Measurements from ENCODE around the gene ATP8B3.

ATP8B3 gene

DNA sequence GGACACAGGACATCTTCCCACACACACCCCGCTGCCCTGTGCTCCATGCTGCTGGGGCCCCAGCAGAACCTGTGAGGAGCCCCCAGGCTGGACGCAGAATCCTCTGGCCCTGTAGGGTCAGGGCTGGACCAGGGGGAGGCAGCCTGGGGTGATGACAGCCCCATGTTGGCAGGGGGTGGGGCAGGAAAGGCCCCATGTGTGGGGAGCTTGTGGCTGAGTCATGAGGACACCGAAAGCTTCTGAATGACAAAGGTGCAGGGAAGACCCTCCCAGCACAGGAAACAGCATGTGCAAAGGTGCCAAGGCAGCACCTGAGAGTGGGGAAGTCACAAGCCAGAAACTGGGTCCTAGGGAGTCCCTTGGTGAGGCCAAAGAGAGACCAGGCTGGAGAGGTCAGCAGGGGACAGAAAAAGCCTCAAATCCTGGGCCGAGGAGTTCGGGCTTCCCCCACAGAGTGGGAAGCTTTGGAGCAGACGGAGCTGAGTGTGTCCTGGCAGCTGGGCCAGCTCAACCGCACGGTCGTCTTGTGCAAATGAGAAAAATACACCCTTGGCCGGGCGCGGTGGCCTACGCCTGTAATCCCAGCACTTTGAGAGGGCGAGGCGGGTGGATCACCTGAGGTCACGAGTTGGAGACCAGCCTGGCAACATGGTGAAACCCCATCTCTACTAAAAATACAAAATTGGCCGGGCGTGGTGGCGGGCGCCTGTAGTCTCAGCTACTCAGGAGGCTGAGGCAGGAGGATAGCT is 17.5 kb downstream of the ATP8B3 start:
- no peak for DNase-seq

DNA sequence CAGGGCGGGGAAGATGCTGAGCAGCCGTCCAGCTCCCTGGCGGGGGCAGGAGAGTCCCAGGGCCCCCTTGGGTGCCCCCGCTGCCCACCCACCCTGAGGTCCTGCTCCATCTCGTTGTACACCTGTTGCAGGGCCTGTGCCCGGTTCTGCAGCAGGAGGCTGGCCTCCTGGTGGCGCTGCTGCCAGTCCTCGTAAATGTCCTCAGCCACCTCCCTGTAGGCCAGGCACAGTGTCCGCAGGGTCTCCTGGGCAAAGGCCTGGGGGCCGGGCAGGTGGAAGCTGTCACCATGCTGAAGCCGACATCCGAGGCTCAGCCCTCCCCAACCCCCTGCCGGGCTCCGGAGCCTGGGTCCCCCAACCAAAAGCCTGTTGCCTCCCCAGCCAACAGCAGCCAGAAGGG is 20.2 kb downstream of the ATP8B3 start:
- no peak for DNase-seq

- DNase-seq: no peak
These were observed 21.9 kb downstream of the ATP8B3 start for GRCh38 chr19:1790054-1790792.

- DNase-seq: no peak
These were observed 22.6 kb downstream of the ATP8B3 start for GRCh38 chr19:1789261-1790041.

DNA sequence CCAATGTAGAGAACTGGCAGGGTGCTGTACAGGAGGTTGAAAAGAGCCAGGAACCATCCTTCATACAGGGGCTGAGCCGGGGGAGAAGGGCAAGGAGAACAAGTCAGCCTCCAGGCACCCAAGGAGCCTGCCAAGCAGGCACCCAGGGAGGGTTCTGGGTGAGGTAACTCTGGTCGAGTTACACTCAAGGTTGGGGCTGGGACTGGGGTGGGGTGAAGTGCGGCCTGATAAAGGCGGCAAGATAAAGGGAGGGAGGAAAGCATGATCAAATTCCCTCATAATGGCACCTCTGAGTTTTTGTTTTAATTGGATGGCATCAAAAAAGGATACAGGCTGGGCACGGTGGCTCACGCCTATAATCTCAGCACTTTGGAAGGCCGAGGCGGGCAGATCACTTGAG is 25.0 kb downstream of the ATP8B3 start:
- DNase-seq: no peak

GRCh38 chr19:1786668-1787067 is 25.4 kb downstream of the ATP8B3 start:
- no peak for DNase-seq

- no peak for DNase-seq
These were observed 26.8 kb downstream of the ATP8B3 start for GRCh38 chr19:1785310-1785709.

GRCh38 chr19:1783874-1784273 is 28.2 kb downstream of the ATP8B3 start:
- peak; percentile 78 for DNase-seq

DNA sequence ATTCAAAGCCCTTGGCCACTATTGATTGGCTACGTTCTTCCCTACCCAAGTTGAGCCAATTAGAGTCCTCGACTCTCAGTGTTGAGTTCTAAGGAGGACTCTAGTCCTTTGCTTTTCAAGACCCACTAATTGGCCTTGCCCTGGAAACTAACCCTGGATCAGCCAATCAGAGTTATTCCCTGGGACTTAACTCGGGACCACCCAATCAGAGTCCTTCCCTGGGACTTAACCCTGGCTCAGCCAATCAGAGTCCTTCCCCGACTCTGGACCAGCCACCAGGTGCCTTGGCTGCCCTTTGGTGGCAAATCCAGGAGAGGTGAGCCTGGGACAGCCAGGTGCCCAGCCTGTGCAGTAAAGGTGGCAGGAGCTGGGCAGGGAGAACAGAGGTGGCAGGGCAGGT is 28.7 kb downstream of the ATP8B3 start:
- DNase-seq: no peak

GRCh38 chr19:1782521-1782920 is 29.6 kb downstream of the ATP8B3 start:
- no peak for DNase-seq

GRCh38 chr19:1780272-1780958 is 31.7 kb downstream of the ATP8B3 start:
- DNase-seq: peak; percentile 18

DNA sequence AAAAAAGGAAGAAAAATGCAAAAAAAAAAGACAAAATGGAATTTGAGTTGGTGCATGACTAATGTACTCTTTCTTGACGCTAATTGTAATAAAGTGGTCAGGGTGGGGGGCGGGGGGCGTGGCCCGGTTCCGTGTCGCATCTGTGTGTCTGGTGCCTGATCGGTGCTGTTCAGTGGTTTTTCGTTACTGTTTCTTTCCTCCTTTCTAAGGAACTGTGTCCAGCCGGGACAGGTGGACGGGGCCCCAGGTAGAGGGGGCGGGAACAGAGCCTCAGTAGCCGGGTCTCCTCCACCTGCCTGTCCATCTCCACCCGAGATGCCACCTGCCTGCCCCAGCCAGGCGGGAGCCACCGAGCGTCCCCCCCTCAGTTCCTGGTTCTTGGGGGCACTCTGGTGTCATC is 32.5 kb downstream of the ATP8B3 start:
- no peak for DNase-seq

- DNase-seq: no peak
These were observed 34.9 kb downstream of the ATP8B3 start for GRCh38 chr19:1777149-1777548.

- no peak for DNase-seq
These were observed 35.4 kb downstream of the ATP8B3 start for GRCh38 chr19:1776606-1777147.

DNA sequence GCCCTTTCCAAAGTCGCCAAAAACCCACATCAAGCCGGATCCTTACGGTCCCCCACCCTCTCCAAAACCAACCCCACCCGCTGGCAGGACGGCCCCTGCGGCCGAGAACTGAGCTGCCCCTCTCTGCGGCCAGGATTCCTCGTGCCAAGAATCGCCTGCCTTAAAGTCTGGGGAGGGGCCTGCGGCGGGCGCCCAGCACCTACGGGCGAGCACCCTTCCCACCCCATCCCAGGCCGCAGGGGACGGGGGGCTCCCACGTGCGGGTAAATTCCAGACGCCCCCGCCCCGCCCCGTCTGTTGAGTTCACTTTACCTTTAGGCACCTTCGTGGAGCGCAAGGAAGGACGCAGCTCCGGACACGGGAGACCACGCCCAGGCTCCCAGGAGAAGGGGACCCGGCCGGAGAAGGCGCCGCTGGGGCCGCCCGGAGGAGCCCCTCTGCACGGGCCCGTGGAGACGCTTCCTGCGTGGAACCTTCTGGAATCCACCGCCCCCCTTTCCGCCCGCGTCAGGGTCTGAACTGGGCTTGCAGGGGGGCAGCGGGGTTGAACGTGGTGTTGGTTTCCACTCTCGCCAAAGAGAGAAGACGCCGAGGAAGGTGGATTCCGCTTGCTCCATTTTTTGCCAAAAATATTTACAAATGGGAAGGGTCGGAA is 36.0 kb downstream of the ATP8B3 start:
- DNase-seq: no peak

GRCh38 chr19:1774989-1775772 is 36.9 kb downstream of the ATP8B3 start:
- no peak for DNase-seq

- no peak for DNase-seq
These were observed 38.9 kb downstream of the ATP8B3 start for GRCh38 chr19:1773184-1773583.

DNA sequence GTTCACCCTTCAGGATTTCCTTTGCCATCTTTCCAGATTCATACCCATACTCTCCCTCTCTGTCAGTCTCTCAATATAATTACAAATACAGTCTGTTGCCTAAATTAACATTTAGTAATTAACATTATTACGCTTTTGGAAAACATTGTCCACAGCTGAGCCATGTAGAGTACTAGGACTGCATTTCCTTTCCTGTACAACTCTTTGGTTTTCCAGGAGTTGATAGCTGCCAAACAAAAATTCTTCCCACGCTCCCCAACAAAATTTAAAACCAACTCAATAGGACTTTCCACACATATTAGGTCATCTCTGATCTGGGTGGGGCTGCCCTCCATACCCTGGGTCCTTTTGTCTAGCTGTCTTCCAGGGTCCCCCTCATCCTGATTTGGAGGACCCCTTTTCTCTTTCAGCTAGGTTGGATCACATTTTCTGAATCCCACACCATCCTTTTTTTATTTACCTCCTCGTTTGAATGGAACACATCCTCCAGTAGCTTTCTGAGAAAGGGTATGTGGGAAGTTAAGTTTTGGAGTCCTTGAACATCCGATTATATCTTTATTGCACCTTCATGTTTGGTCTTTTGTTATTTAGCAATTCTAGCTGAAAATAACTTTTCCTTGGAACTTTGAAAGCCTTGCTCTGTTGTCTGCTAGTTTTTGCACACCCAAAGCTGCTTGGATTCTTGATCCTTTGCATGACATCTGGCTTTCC is 41.1 kb downstream of the ATP8B3 start:
- DNase-seq: no peak

DNA sequence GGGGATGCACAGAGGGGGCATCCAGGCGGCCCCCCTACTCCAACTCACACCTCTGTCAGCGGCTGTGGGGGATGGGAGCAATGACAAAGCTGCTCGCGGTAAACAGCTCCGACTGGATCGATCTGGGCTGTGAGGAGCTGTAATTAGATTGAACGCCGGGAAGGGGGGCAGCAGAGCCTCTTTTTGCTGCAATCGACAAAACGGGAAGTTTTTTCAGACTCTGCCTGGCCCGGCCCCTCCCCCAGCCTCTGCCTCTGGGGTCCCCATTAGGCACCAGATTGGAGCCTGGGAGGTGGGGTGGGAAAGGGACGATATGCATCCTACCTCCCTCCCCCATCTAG is 42.5 kb downstream of the ATP8B3 start:
- DNase-seq: no peak

DNA sequence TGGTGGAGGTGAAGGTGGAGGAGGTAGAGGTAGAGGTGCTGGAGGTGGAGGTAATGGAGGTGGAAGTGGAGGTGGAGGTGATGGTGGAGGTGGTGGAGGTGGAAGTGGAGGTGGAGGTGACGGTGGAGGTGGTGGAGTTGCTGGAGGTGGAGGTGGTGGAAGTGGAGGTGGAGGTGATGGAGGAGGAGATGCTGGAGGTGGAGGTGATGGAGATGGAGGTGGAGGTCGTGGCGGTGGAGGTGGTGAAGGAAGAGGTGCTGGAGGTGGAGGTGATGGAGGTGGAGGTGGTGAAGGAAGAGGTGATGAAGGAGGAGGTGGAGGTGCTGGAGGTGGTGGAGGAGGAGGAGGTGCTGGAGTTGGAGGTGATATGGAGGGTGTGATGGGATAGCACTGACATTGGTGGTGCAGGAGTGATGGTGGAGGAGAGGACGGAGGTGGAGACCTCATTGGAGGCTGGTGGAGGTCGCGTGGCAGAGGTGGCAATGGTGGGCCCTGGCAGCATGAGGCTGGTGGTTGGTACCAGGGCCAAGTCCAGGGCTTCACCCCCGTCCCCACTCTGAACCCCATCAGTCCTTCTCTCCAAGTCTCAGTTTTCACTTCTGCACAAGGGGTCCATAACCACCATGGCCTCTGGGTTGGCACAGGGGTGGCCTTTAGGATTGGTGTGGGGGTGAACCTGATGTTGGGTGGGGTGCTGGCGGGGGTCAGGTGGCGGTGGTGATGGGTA is 43.0 kb downstream of the ATP8B3 start:
- DNase-seq: no peak
